ENCODE measurements around the gene TMPRSS9. TPM values are rescaled to one million over a fixed set of nuclear protein-coding genes. Genes with fewer than 3 reads are reported as not detected.

The TMPRSS9 gene
- total and polyA plus RNA-seq, 2 of the 13 experiments (the other 11 are each of a cell fraction or from before 2014, with no cell fraction given): 2.5 to 5.2 TPM

DNA sequence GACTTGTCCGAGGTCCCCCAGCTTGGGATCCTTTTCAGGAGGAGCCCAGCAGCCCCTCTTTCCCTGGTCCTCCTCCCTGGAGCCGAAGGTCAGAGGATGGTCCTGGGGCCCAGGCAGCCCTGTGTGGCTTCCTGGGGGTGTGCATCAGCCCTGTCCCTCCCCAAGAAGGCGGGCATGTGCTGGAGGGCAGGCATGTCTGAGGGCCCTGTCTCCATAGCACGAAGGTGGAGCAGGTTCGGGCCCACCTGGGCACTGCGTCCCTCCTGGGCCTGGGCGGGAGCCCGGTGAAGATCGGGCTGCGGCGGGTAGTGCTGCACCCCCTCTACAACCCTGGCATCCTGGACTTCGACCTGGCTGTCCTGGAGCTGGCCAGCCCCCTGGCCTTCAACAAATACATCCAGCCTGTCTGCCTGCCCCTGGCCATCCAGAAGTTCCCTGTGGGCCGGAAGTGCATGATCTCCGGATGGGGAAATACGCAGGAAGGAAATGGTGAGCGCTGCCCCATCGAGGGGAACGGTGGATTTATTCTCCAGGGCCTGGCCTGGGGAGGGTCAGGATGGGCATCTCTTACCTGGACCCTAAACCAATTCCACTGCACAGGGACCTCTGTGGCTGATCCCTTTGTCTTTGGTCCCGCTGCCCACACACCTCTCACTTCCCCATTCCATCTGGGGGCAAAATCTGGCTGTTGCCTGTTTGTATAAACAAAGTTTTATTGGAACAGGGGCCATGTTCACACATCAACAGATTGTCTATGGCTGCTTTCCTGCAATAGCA lies 56.4 kb downstream of the TMPRSS9 start (continued):
- TF ChIP-seq, protein P1, sequence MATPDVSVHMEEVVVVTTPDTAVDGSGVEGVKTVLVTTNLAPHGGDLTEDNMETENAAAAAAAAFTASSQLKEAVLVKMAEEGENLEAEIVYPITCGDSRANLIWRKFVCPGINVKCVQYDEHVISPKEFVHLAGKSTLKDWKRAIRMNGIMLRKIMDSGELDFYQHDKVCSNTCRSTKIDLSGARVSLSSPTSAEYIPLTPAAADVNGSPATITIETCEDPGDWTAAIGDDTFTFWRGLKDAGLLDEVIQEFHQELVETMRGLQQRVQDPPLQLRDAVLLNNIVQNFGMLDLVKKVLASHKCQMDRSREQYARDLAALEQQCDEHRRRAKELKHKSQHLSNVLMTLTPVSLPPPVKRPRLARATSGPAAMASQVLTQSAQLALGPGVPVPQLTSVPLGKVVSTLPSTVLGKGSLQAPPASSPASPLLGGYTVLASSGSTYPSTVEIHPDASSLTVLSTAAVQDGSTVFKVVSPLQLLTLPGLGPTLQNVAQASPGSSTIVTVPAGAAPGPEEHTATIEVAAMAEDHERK (CRISPR knock-in tag; IDR thresholded peaks at IDR 0.05; ENCODE audit: low read depth): no peak
- TF ChIP-seq ZNF30 (CRISPR knock-in tag; IDR thresholded peaks at IDR 0.05): no peak; the same call in 1 of the 2 replicates
- TF ChIP-seq, protein P2, sequence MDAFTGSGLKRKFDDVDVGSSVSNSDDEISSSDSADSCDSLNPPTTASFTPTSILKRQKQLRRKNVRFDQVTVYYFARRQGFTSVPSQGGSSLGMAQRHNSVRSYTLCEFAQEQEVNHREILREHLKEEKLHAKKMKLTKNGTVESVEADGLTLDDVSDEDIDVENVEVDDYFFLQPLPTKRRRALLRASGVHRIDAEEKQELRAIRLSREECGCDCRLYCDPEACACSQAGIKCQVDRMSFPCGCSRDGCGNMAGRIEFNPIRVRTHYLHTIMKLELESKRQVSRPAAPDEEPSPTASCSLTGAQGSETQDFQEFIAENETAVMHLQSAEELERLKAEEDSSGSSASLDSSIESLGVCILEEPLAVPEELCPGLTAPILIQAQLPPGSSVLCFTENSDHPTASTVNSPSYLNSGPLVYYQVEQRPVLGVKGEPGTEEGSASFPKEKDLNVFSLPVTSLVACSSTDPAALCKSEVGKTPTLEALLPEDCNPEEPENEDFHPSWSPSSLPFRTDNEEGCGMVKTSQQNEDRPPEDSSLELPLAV (CRISPR knock-in tag; conservative IDR thresholded peaks at IDR 0.05; ENCODE audit: low read depth): no peak
- TF ChIP-seq RORA (CRISPR knock-in tag; IDR thresholded peaks at IDR 0.05): no peak
- TF ChIP-seq ZSCAN9 (CRISPR knock-in tag; IDR thresholded peaks at IDR 0.05; ENCODE audit: borderline replicate concordance): peak; percentile 71; the same call in 1 of the 2 replicates
- 0 out of 2 replicates have a peak, but pooled peaks have one; percentile 34 for TF ChIP-seq DNMT3B (CRISPR knock-in tag; conservative IDR thresholded peaks at IDR 0.05)
- TF ChIP-seq, protein P3, sequence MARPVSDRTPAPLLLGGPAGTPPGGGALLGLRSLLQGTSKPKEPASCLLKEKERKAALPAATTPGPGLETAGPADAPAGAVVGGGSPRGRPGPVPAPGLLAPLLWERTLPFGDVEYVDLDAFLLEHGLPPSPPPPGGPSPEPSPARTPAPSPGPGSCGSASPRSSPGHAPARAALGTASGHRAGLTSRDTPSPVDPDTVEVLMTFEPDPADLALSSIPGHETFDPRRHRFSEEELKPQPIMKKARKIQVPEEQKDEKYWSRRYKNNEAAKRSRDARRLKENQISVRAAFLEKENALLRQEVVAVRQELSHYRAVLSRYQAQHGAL (CRISPR knock-in tag; IDR thresholded peaks at IDR 0.05; ENCODE audit: not compliant biosample characterization): no peak
- no peak for TF ChIP-seq MZF1 (CRISPR knock-in tag; IDR thresholded peaks at IDR 0.05; ENCODE audit: borderline replicate concordance)
- no peak for TF ChIP-seq STAT5B (CRISPR knock-in tag; IDR thresholded peaks at IDR 0.05)
- TF ChIP-seq, protein P4, sequence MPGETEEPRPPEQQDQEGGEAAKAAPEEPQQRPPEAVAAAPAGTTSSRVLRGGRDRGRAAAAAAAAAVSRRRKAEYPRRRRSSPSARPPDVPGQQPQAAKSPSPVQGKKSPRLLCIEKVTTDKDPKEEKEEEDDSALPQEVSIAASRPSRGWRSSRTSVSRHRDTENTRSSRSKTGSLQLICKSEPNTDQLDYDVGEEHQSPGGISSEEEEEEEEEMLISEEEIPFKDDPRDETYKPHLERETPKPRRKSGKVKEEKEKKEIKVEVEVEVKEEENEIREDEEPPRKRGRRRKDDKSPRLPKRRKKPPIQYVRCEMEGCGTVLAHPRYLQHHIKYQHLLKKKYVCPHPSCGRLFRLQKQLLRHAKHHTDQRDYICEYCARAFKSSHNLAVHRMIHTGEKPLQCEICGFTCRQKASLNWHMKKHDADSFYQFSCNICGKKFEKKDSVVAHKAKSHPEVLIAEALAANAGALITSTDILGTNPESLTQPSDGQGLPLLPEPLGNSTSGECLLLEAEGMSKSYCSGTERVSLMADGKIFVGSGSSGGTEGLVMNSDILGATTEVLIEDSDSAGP (CRISPR knock-in tag; IDR thresholded peaks at IDR 0.05; ENCODE audit: borderline replicate concordance): peak; percentile 86
- TF ChIP-seq, protein P5, sequence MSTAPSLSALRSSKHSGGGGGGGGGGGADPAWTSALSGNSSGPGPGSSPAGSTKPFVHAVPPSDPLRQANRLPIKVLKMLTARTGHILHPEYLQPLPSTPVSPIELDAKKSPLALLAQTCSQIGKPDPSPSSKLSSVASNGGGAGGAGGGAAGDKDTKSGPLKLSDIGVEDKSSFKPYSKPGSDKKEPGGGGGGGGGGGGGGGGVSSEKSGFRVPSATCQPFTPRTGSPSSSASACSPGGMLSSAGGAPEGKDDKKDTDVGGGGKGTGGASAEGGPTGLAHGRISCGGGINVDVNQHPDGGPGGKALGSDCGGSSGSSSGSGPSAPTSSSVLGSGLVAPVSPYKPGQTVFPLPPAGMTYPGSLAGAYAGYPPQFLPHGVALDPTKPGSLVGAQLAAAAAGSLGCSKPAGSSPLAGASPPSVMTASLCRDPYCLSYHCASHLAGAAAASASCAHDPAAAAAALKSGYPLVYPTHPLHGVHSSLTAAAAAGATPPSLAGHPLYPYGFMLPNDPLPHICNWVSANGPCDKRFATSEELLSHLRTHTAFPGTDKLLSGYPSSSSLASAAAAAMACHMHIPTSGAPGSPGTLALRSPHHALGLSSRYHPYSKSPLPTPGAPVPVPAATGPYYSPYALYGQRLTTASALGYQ (CRISPR knock-in tag; IDR thresholded peaks at IDR 0.05): peak; percentile 75
- TF ChIP-seq, protein P6, sequence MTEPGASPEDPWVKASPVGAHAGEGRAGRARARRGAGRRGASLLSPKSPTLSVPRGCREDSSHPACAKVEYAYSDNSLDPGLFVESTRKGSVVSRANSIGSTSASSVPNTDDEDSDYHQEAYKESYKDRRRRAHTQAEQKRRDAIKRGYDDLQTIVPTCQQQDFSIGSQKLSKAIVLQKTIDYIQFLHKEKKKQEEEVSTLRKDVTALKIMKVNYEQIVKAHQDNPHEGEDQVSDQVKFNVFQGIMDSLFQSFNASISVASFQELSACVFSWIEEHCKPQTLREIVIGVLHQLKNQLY (CRISPR knock-in tag; IDR thresholded peaks at IDR 0.05): no peak
- TF ChIP-seq MAZ (IDR thresholded peaks at IDR 0.05; ENCODE audit: borderline replicate concordance, low read depth, low read length): peak; percentile 39; the same call in 1 of the 2 replicates
- no peak for TF ChIP-seq MAZ (CRISPR knock-in tag; IDR thresholded peaks at IDR 0.05; ENCODE audit: low read depth)
- TF ChIP-seq ZNF274 (CRISPR knock-in tag; IDR thresholded peaks at IDR 0.05): no peak
- TF ChIP-seq MEIS1 (CRISPR knock-in tag; IDR thresholded peaks at IDR 0.05; ENCODE audit: borderline replicate concordance): peak; percentile 67; the same call in 1 of the 2 replicates
